Epidermal melanocyte (primary cell): ENCODE data around the gene MRPL41.
"Not testable (repeated sequence)": the region's sequence is repeated elsewhere in the genome, so short reads cannot be mapped to it uniquely, and the experiment has no call there.

ENCODE experiments used
- DNase-seq: peaks from one replicate; pipeline ENCODE4 v3.0.0; 2011; ENCODE audit warnings: low spot score; ENCODE audit not compliant: insufficient read length

Gene MRPL41

GRCh38 chr9:137521405-137521985, 30.2 kb upstream of the MRPL41 start:
- DNase-seq, result no peak

GRCh38 chr9:137522746-137523455, 28.8 kb upstream of the MRPL41 start:
- no peak for DNase-seq

- no peak for DNase-seq
Observed at GRCh38 chr9:137524161-137524980, 27.3 kb upstream of the MRPL41 start.

- no peak for DNase-seq
Observed at GRCh38 chr9:137524981-137525317, 26.7 kb upstream of the MRPL41 start.

- DNase-seq, result no peak
Observed at GRCh38 chr9:137530331-137530730, 21.3 kb upstream of the MRPL41 start.

GRCh38 chr9:137531099-137531765, 20.4 kb upstream of the MRPL41 start:
- no peak for DNase-seq

- not testable (repeated sequence) for DNase-seq
Observed at GRCh38 chr9:137532891-137533468, 18.7 kb upstream of the MRPL41 start.

GRCh38 chr9:137534256-137535119, 17.2 kb upstream of the MRPL41 start:
- DNase-seq, result peak; percentile 77

GRCh38 chr9:137535120-137535428, 16.6 kb upstream of the MRPL41 start:
- no peak for DNase-seq

GRCh38 chr9:137536594-137537131, 15.0 kb upstream of the MRPL41 start:
- DNase-seq, result not testable (repeated sequence)

- no peak for DNase-seq
Observed at GRCh38 chr9:137538058-137538457, 13.6 kb upstream of the MRPL41 start.

GRCh38 chr9:137540536-137540935, 11.1 kb upstream of the MRPL41 start:
- no peak for DNase-seq

GRCh38 chr9:137542486-137542885, 9.2 kb upstream of the MRPL41 start:
- DNase-seq, result no peak

- no peak for DNase-seq
Observed at GRCh38 chr9:137543237-137543963, 8.3 kb upstream of the MRPL41 start.

GRCh38 chr9:137544176-137544760, 7.4 kb upstream of the MRPL41 start:
- DNase-seq, result no peak

GRCh38 chr9:137545123-137545522, 6.6 kb upstream of the MRPL41 start:
- no peak for DNase-seq

- DNase-seq, result no peak
Observed at GRCh38 chr9:137547687-137548543, 3.8 kb upstream of the MRPL41 start.

GRCh38 chr9:137550231-137550621, 1.5 kb upstream of the MRPL41 start, which contains the start of gene PNPLA7:
Gene PNPLA7 (minus strand): TSS chr9:137550402. CDS start chr9:137550197, 205 bp downstream.
- DNase-seq, result peak; percentile 86

- not testable (repeated sequence) for DNase-seq
Observed at GRCh38 chr9:137550958-137551263, 768 bp upstream of the MRPL41 start.
